HFF-Myc (cell line): ENCODE data around the gene CHMP2A.

Source experiments
- DNase-seq: peaks from one replicate; pipeline ENCODE4 v3.0.0-alpha.2; 2011; ENCODE audit warnings: low read depth; ENCODE audit errors: extremely low read depth
- H3K4me3 ChIP-seq: replicated peaks from 2 replicates; pipeline ENCODE4 v1.5.1; 2011; ENCODE audit warnings: low read depth, mild to moderate bottlenecking, control low read depth, low read length
- TF ChIP-seq, protein P1 (sequence below): IDR thresholded peaks from 2 replicates; pipeline ENCODE4 v1.5.1; 2012; ENCODE audit warnings: mild to moderate bottlenecking, low read depth, low read length, control low read depth; ENCODE audit errors: missing control alignments

The CHMP2A gene

GRCh38 chr19:58538257-58539168, 16.4 kb downstream of the CHMP2A start:
- DNase-seq = no peak
- TF ChIP-seq, protein P1, sequence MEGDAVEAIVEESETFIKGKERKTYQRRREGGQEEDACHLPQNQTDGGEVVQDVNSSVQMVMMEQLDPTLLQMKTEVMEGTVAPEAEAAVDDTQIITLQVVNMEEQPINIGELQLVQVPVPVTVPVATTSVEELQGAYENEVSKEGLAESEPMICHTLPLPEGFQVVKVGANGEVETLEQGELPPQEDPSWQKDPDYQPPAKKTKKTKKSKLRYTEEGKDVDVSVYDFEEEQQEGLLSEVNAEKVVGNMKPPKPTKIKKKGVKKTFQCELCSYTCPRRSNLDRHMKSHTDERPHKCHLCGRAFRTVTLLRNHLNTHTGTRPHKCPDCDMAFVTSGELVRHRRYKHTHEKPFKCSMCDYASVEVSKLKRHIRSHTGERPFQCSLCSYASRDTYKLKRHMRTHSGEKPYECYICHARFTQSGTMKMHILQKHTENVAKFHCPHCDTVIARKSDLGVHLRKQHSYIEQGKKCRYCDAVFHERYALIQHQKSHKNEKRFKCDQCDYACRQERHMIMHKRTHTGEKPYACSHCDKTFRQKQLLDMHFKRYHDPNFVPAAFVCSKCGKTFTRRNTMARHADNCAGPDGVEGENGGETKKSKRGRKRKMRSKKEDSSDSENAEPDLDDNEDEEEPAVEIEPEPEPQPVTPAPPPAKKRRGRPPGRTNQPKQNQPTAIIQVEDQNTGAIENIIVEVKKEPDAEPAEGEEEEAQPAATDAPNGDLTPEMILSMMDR = no peak
- H3K4me3 ChIP-seq = peak overlapping the region; percentile 25

DNA sequence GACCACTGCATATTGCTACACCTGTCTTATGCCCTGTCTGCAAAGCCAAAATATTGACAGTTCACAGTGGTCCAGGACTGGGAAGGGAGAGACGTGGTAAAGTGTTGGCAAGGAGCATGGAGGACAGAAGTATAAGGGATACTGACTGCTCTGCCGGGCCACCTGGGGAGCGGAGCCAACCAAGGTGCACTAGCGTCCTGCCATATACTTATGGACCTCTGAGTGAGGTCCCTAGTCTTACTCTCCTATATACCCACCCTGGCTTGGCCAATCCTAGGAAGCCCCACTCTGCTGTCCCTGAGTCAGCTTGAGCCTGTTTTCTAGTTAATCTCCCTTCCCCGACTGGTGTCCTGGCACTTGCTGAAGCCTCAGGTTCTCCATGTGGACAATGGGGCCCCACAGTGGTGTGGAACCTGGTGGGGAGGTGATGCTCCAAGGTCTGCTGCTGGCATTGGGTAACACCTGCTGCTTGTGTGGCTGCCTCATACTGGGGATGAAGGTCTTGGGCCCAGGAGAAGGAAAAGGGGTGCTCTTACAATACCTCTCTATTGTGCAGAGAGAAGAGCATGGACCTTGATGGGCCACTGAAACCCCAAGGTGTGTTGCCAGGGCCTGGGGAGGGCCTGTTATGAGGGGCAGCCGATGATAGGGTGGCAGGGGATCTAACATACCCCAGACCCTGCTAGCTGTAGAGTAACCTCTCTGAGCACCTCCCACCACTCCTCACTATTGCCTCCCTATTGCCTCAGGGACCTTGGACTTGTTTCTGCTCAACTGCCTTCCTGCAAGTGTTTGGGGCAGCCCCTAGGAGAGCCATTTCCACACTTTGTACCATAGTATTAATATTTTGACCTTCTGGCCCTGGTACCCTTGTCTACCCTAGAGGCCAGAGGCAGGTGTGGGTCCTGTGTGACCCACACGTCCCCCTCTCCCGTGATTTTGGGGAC, 17.8 kb downstream of the CHMP2A start:
- TF ChIP-seq, protein P1 = no peak
- H3K4me3 ChIP-seq = no peak overlapping the region

GRCh38 chr19:58535857-58536256, 19.0 kb downstream of the CHMP2A start:
- no peak for DNase-seq
- H3K4me3 ChIP-seq = no peak overlapping the region
- TF ChIP-seq, protein P1 = no peak

More for the DNA sequence above, 17.8 kb downstream of the CHMP2A start:
- DNase-seq = no peak

GRCh38 chr19:58531034-58531840, 23.7 kb downstream of the CHMP2A start:
- no peak overlapping the region for H3K4me3 ChIP-seq
- DNase-seq = no peak
- TF ChIP-seq, protein P1 = no peak

DNA sequence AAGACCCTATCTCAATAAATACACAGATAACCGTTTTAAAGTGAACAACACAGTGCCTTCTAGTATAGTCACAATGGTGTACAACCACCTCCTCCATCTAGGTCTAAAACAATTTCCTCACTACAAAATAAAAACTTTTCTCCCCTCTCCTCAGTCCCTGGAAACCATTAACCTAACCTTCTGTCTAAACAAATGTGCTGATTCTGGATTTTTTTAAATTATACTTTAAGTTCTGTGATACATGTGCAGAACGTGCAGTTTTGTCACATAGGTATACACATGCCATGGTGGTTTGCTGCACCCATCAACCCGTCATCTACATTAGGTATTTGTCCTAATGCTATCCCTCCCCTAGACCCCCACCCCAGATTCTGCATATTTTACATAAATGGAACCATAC, 25.5 kb downstream of the CHMP2A start:
- no peak overlapping the region for H3K4me3 ChIP-seq
- DNase-seq = no peak
- TF ChIP-seq, protein P1 = no peak

DNA sequence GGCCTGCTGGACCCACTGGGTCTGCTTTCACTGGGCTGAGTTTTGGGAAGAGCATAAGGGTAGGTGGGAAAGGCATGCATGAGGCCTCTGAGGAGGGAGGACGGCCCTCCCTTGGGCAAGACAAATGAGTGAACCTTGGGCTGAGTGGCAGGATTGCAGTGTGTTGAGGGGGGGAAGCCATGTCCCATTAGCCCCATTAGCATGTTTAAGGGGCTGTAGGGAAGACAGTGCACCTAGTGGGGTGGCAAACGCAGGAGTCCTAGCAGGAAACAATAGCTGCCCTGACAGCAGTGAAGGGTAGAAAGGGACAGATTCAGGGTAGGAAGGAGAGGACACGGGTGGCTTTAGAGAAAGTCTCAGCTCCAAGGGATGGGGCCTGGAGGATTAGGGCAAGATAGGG, 32.2 kb downstream of the CHMP2A start:
- H3K4me3 ChIP-seq = no peak overlapping the region
- no peak for DNase-seq
- TF ChIP-seq, protein P1 = no peak
